Measurements from ENCODE around the gene IL12B.

DNA sequence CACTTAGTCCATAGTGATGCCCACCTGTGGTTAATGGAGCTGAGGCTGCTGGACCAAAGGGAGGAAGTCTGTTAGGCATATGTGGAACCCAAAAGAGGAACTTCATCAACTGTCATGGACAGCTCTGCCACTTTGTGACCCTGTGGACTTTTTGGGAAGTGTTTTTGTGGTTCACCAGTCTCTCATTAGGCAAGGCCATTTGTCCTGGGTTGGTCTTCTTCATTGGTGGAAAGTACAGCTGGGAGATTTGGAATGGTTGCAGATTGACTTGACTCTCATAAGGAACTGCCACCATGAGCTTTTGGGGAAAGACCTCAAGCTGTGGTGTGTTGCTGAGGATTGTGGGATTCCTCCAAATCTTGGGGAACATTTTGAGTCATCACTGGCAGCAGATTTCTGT is 31.9 kb upstream of the IL12B start:
- TF ChIP-seq, protein P1, sequence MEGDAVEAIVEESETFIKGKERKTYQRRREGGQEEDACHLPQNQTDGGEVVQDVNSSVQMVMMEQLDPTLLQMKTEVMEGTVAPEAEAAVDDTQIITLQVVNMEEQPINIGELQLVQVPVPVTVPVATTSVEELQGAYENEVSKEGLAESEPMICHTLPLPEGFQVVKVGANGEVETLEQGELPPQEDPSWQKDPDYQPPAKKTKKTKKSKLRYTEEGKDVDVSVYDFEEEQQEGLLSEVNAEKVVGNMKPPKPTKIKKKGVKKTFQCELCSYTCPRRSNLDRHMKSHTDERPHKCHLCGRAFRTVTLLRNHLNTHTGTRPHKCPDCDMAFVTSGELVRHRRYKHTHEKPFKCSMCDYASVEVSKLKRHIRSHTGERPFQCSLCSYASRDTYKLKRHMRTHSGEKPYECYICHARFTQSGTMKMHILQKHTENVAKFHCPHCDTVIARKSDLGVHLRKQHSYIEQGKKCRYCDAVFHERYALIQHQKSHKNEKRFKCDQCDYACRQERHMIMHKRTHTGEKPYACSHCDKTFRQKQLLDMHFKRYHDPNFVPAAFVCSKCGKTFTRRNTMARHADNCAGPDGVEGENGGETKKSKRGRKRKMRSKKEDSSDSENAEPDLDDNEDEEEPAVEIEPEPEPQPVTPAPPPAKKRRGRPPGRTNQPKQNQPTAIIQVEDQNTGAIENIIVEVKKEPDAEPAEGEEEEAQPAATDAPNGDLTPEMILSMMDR (IDR thresholded peaks at IDR 0.05): no peak
- no peak for TF ChIP-seq POLR2A (IDR thresholded peaks at IDR 0.05)
